HepG2 (cell line): Measurements from ENCODE around the gene PRRT1.

Experiments used
- AFF4 ChIP-seq: sonication (generic); formaldehyde crosslinking; IDR thresholded peaks from 2 replicates; pipeline ENCODE4 v1.4.0; 2020; ENCODE audit warnings: missing genetic modification reagents
- CEBPB ChIP-seq: IDR thresholded peaks from 2 replicates; pipeline ENCODE4 v1.6.1; 2011; ENCODE audit warnings: low read depth, low read length, improper control_type of control experiment, borderline replicate concordance
- CTCF ChIP-seq: sonication (generic); formaldehyde crosslinking; IDR thresholded peaks from 2 replicates; pipeline ENCODE4 v1.5.0; 2020; ENCODE audit warnings: mild to moderate bottlenecking, missing genetic modification reagents, moderate library complexity
- E2F1 ChIP-seq: sonication (generic); formaldehyde crosslinking; IDR thresholded peaks from 2 replicates; pipeline ENCODE4 v1.5.0; 2020; ENCODE audit warnings: missing genetic modification reagents
- EP300 ChIP-seq, 3 experiments: sonication (generic) in 1 of 3; formaldehyde crosslinking in 1 of 3; IDR thresholded peaks; 2 replicates each; pipeline versions ENCODE4 v1.5.1 to v1.6.1; 2011 to 2020; ENCODE audit warnings: low read depth in 2 of 3, low read length in 2 of 3, borderline replicate concordance in 1 of 3, improper control_type of control experiment in 1 of 3, mild to moderate bottlenecking in 1 of 3, missing genetic modification reagents in 1 of 3, moderate library complexity in 1 of 3
- FOXP4 ChIP-seq: sonication (generic); formaldehyde crosslinking; IDR thresholded peaks from 2 replicates; pipeline ENCODE4 v1.4.0; 2020; ENCODE audit warnings: missing genetic modification reagents
- RBAK ChIP-seq: sonication (generic); formaldehyde crosslinking; IDR thresholded peaks from 2 replicates; pipeline ENCODE4 v1.5.1; 2020; ENCODE audit warnings: mild to moderate bottlenecking, missing genetic modification reagents
- SMAD3 ChIP-seq: sonication (generic); formaldehyde crosslinking; IDR thresholded peaks from 2 replicates; pipeline ENCODE4 v1.4.0; 2020; ENCODE audit warnings: missing genetic modification reagents
- SNAPC2 ChIP-seq: sonication (generic); formaldehyde crosslinking; IDR thresholded peaks from 2 replicates; pipeline ENCODE4 v1.8.1; 2022; ENCODE audit warnings: mild to moderate bottlenecking, missing genetic modification reagents
- TCF12 ChIP-seq, 2 experiments: fragments of 450-650 bp in 1 of 2; sonication (generic) in 1 of 2; formaldehyde crosslinking in 1 of 2; IDR thresholded peaks; 2 replicates each; pipeline versions ENCODE4 v1.6.1 to v1.8.0; 2017 to 2022; ENCODE audit warnings: antibody characterized with exemption in 1 of 2, mild to moderate bottlenecking in 1 of 2, missing genetic modification reagents in 1 of 2, moderate library complexity in 1 of 2
- YY1 ChIP-seq: IDR thresholded peaks from 2 replicates; pipeline ENCODE4 v1.6.1; 2011; ENCODE audit warnings: low read length, low read depth, moderate library complexity, mild to moderate bottlenecking; ENCODE audit not compliant: insufficient read depth, insufficient replicate concordance
- ZNF280B ChIP-seq: sonication (generic); formaldehyde crosslinking; IDR thresholded peaks from 2 replicates; pipeline ENCODE4 v1.5.0; 2020; ENCODE audit warnings: missing genetic modification reagents, mild to moderate bottlenecking, borderline replicate concordance
- ZZZ3 ChIP-seq: sonication (generic); formaldehyde crosslinking; IDR thresholded peaks from 2 replicates; pipeline ENCODE4 v1.4.0; 2020; ENCODE audit warnings: missing genetic modification reagents, mild to moderate bottlenecking, borderline replicate concordance
- TF ChIP-seq, protein P1 (sequence below): sonication (generic); formaldehyde crosslinking; IDR thresholded peaks from 2 replicates; pipeline ENCODE4 v1.9.0; 2022; ENCODE audit warnings: missing genetic modification reagents, mild to moderate bottlenecking, borderline replicate concordance

DNA sequence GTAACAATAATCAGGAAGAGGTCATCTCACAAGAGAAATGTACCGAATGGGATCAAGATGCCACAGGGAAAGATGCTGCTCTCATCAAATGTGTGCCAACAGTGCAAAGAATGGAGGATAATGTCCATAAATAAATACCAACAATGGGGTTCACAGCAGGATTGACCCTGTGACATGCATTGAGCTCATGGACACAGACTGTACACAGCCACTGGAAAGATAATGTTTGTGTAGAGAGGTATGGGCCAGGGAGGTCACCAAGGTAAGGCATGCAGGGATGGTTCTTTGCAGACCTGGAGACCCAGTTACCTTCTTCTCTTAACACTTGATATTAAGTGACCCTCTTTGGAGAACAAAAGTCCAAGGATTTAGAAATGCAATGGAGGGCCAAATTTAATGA is 22.7 kb upstream of the PRRT1 start:
- TF ChIP-seq EP300 (IDR thresholded peaks at IDR 0.05; ENCODE audit: low read depth in 2 of 2, low read length in 2 of 2): no peak; a peak in 1 of 4 replicates
- TF ChIP-seq EP300 (CRISPR knock-in tag; IDR thresholded peaks at IDR 0.05; ENCODE audit: borderline replicate concordance): no peak
- TF ChIP-seq TCF12 (IDR thresholded peaks at IDR 0.05): no peak
- TF ChIP-seq TCF12 (CRISPR knock-in tag; IDR thresholded peaks at IDR 0.05): no peak
- TF ChIP-seq YY1: no peak
- no peak for TF ChIP-seq RBAK
- TF ChIP-seq AFF4 (CRISPR knock-in tag): no peak
- no peak for TF ChIP-seq ZNF280B
- no peak for TF ChIP-seq SNAPC2 (CRISPR knock-in tag)
- TF ChIP-seq CTCF (CRISPR knock-in tag): no peak
- TF ChIP-seq, protein P1, sequence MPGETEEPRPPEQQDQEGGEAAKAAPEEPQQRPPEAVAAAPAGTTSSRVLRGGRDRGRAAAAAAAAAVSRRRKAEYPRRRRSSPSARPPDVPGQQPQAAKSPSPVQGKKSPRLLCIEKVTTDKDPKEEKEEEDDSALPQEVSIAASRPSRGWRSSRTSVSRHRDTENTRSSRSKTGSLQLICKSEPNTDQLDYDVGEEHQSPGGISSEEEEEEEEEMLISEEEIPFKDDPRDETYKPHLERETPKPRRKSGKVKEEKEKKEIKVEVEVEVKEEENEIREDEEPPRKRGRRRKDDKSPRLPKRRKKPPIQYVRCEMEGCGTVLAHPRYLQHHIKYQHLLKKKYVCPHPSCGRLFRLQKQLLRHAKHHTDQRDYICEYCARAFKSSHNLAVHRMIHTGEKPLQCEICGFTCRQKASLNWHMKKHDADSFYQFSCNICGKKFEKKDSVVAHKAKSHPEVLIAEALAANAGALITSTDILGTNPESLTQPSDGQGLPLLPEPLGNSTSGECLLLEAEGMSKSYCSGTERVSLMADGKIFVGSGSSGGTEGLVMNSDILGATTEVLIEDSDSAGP (CRISPR knock-in tag): no peak
- TF ChIP-seq FOXP4 (CRISPR knock-in tag): no peak
- TF ChIP-seq ZZZ3 (CRISPR knock-in tag): no peak
- TF ChIP-seq E2F1 (CRISPR knock-in tag): no peak
- no peak for TF ChIP-seq CEBPB
- TF ChIP-seq SMAD3 (CRISPR knock-in tag): no peak
